ENCODE results near the gene UBE2QL1. TPM values are rescaled to one million over a fixed set of nuclear protein-coding genes. Genes with fewer than 3 reads are reported as not detected.

Gene UBE2QL1
- total and polyA plus RNA-seq, 2 of the 8 experiments (the other 6 are each of a cell fraction or from before 2014, with no cell fraction given), result 0.43 to 0.65 TPM

DNA sequence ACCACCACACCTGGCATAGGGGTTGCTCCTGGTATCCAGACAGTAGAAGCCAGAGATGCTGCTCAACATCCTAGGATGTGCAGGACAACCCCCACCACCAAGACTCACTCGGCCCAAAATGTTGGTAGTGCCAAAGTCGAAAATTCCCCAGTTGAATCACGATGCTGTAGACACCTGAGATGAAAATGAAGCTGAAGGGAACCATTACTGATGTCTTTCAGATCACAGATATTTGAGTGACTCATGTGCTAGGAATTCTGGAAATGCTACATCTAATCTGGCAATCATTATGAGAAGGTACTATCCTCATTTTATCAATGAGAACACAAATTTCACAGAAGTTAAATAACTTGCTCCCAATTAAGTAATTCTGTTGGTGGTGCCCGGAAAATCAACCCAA, 21.0 kb upstream of the UBE2QL1 start:
- Histone ChIP-seq H3K56ac (replicated peaks; ENCODE audit: insufficient read length, low read depth, low read length) (no peak overlapping the region), H3K27me3 (replicated peaks in 1 of 4; ENCODE audit: control insufficient read depth in 3 of 4, extremely low read depth in 1 of 4, insufficient read depth in 3 of 4, low read length in 3 of 4) (peaks cover 0 to 1% (median 0%) of the 10 kb centered on the region in 4 experiments; a peak in 1 of 7 replicates), H3K4me1 (replicated peaks in 1 of 4; ENCODE audit: control insufficient read depth in 3 of 4, insufficient read depth in 4 of 4, low read length in 3 of 4) (no peaks in the 10 kb centered on the region), H3K27ac (ENCODE audit: low read depth, low read length) (no peak overlapping the region), H3K18ac (ENCODE audit: extremely low read depth, low read length) (no peak overlapping the region), H3K4me3 (ENCODE audit: extremely low read depth in 1 of 4, insufficient read depth in 2 of 4, low read depth in 3 of 4, low read length in 4 of 4) (no peak overlapping the region), H3K4me2 (ENCODE audit: insufficient read depth in 1 of 2, low read depth in 2 of 2, low read length in 2 of 2) (no peak overlapping the region), H2AK5ac (ENCODE audit: low read depth, low read length) (no peak overlapping the region), H3K14ac (ENCODE audit: insufficient read length) (no peak overlapping the region), H3K23me2 (ENCODE audit: low read depth, low read length) (no peaks in the 10 kb centered on the region), H3K9ac (replicated peaks in 1 of 4; ENCODE audit: extremely low read depth in 1 of 4, low read depth in 3 of 4, low read length in 3 of 4) (no peak overlapping the region), H4K8ac (ENCODE audit: extremely low read depth, insufficient read depth, low read length) (no peak overlapping the region), H2BK120ac (replicated peaks; ENCODE audit: low read depth, low read length) (no peak overlapping the region), H3K4ac (replicated peaks; ENCODE audit: insufficient read length, low read depth, low read length) (no peak overlapping the region), H3K79me1 (ENCODE audit: low read depth, low read length) (no peaks in the 10 kb centered on the region), H3K79me2 (ENCODE audit: control insufficient read depth in 1 of 2, insufficient read depth in 2 of 2, low read length in 2 of 2) (no peaks in the 10 kb centered on the region), H4K91ac (replicated peaks; ENCODE audit: insufficient read length, low read length) (no peak overlapping the region), H4K5ac (ENCODE audit: insufficient read length, low read depth, low read length) (no peak overlapping the region), H3K23ac (ENCODE audit: insufficient read length) (no peak overlapping the region), H2BK15ac (ENCODE audit: low read length) (no peak overlapping the region), H3K9me3 (ENCODE audit: insufficient read depth in 2 of 2, low read depth in 1 of 2, low read length in 1 of 2) (0 out of 4 replicates have a peak, but pooled peaks cover 0 to 2% of the 10 kb centered on the region in 2 experiments), H3K36me3 (ENCODE audit: control insufficient read depth in 2 of 4, insufficient read depth in 4 of 4, low read length in 3 of 4) (no peaks in the 10 kb centered on the region), H4K20me1 (replicated peaks in 1 of 2; ENCODE audit: control insufficient read depth in 1 of 2, insufficient read depth in 2 of 2, low read length in 2 of 2) (no peaks in the 10 kb centered on the region), H2BK20ac (ENCODE audit: low read length) (no peak overlapping the region), H2AFZ (ENCODE audit: low read length) (no peak overlapping the region), H2BK12ac (ENCODE audit: low read depth, low read length) (no peak overlapping the region), H2BK5ac (ENCODE audit: low read depth, low read length) (no peak overlapping the region)
- ChIA-PET CTCF (ENCODE audit: partially characterized antibody) (no interaction called here), POLR2A (ENCODE audit: partially characterized antibody) (no interaction called here)
- DNase-seq (ENCODE audit: low read depth in 1 of 2, low spot score in 2 of 2) (no peak), FAIRE-seq (no peak)
- no peak for TF ChIP-seq GTF2F1 (IDR thresholded peaks at IDR 0.05; ENCODE audit: borderline replicate concordance, low read depth, low read length)
- TF ChIP-seq FOSL1 (IDR thresholded peaks at IDR 0.05; ENCODE audit: insufficient read depth, low read depth, low read length), result no peak
- WGBS, 2 experiments (ENCODE audit: extremely low coverage in 1 of 2, insufficient coverage in 1 of 2, insufficient read length in 1 of 2, insufficient replicate concordance in 2 of 2, low coverage in 1 of 2, low lambda C conversion rate in 2 of 2, missing lambda C conversion rate in 1 of 2), result 96% methylated on average over 4 of the region's 4 CpGs; no CpG with 5 or more reads in 1 of the 2 experiments

Data from H1 (cell line).